ENCODE data around the gene IGF2BP2.

DNA sequence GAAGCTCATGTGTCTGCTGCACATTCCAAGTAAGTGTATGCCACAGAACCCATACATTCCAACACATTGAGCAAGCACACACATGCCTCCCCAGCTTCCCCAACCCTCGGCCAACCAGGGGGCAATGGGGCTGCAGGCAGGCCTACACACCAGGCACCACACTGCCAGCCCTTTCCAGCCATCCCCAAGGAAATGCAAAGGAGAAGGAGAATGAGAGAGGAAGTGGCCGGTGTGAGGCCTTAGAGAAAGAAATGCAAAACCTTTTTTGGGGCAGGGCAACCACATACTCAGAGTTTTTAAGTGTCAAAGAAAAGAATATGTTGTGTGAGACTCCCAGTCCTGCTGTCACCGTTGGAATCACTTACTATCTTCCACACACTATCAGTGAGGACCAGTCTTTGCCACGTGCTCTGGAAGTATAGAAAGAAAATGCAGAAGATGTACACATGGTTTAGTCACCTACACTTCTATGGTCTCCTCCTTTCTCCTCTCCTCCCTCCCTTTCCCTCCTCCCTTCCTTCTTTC, 11.1 kb downstream of the IGF2BP2 start:
- TF ChIP-seq MAZ (IDR thresholded peaks at IDR 0.05; ENCODE audit: borderline replicate concordance, low read depth, low read length) = no peak
- no peak for TF ChIP-seq POLR2A (IDR thresholded peaks at IDR 0.05; ENCODE audit: low read length)
- no peak for TF ChIP-seq EHMT2 (IDR thresholded peaks at IDR 0.05; ENCODE audit: low read depth)
- TF ChIP-seq, protein P1, sequence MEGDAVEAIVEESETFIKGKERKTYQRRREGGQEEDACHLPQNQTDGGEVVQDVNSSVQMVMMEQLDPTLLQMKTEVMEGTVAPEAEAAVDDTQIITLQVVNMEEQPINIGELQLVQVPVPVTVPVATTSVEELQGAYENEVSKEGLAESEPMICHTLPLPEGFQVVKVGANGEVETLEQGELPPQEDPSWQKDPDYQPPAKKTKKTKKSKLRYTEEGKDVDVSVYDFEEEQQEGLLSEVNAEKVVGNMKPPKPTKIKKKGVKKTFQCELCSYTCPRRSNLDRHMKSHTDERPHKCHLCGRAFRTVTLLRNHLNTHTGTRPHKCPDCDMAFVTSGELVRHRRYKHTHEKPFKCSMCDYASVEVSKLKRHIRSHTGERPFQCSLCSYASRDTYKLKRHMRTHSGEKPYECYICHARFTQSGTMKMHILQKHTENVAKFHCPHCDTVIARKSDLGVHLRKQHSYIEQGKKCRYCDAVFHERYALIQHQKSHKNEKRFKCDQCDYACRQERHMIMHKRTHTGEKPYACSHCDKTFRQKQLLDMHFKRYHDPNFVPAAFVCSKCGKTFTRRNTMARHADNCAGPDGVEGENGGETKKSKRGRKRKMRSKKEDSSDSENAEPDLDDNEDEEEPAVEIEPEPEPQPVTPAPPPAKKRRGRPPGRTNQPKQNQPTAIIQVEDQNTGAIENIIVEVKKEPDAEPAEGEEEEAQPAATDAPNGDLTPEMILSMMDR (IDR thresholded peaks at IDR 0.05) = no peak
- no peak for TF ChIP-seq KDM5A (IDR thresholded peaks at IDR 0.05)
- TF ChIP-seq CBX2 (IDR thresholded peaks at IDR 0.05; ENCODE audit: borderline replicate concordance, low read depth) = no peak
- no peak for TF ChIP-seq RFX5 (IDR thresholded peaks at IDR 0.05)
- no peak for TF ChIP-seq HDAC2 (IDR thresholded peaks at IDR 0.05)
- TF ChIP-seq JUN (IDR thresholded peaks at IDR 0.05) = no peak
- TF ChIP-seq ZNF302 (CRISPR knock-in tag; IDR thresholded peaks at IDR 0.05) = no peak
- no peak for TF ChIP-seq RAD21 (conservative IDR thresholded peaks at IDR 0.05 in 1 of 2, IDR thresholded peaks at IDR 0.05 in 1 of 2)
- TF ChIP-seq NFE2L2 (conservative IDR thresholded peaks at IDR 0.05; ENCODE audit: low read length) = no peak
- TF ChIP-seq, protein P2, sequence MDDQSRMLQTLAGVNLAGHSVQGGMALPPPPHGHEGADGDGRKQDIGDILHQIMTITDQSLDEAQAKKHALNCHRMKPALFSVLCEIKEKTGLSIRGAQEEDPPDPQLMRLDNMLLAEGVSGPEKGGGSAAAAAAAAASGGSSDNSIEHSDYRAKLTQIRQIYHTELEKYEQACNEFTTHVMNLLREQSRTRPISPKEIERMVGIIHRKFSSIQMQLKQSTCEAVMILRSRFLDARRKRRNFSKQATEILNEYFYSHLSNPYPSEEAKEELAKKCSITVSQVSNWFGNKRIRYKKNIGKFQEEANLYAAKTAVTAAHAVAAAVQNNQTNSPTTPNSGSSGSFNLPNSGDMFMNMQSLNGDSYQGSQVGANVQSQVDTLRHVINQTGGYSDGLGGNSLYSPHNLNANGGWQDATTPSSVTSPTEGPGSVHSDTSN (IDR thresholded peaks at IDR 0.05) = no peak

All from A549 (cell line).